ENCODE data around the gene EXD3. TPM values are rescaled to one million over a fixed set of nuclear protein-coding genes. Genes with fewer than 3 reads are reported as not detected.

Gene EXD3
- total RNA-seq, 3 donors from 2014 or later: 7.7 to 28.7 (median 20.6) TPM

- TF ChIP-seq POLR2A (IDR thresholded peaks at IDR 0.05) (no peak), CTCF (IDR thresholded peaks at IDR 0.05) (no peak), POLR2AphosphoS5 (IDR thresholded peaks at IDR 0.05) (no peak)
- no peak overlapping the region for H3K4me3 ChIP-seq
- DNase-seq (ENCODE audit: low spot score in 2 of 2): no peak
- H3K27me3 ChIP-seq: no peaks in the 10 kb centered on the region
- peaks cover 5% of the 10 kb centered on the region for H3K36me3 ChIP-seq
- H3K9me3 ChIP-seq: no peaks in the 10 kb centered on the region
- H3K4me1 ChIP-seq: peaks cover 0 to 3% of the 10 kb centered on the region in 2 donors
- peak overlapping the region; percentile 71 to 84 for H3K27ac ChIP-seq
- intact Hi-C loops (cut with DNase I; ENCODE audit: low total_unique reads): loop anchor here (1.0 kb wide), 1 partner anchor 33 kb away; no protein-coding TSS in a partner anchor
Observed at GRCh38 chr9:137268538-137269201, 154.3 kb downstream of the EXD3 start.

GRCh38 chr9:137267933-137268355 lies 155.0 kb downstream of the EXD3 start:
- peaks cover 0 to 3% of the 10 kb centered on the region in 2 donors for H3K4me1 ChIP-seq
- H3K4me3 ChIP-seq: no peak overlapping the region
- TF ChIP-seq POLR2AphosphoS5 (IDR thresholded peaks at IDR 0.05): no peak
- no peak for TF ChIP-seq POLR2A (IDR thresholded peaks at IDR 0.05)
- TF ChIP-seq CTCF (IDR thresholded peaks at IDR 0.05): no peak
- peak overlapping the region; percentile 15 to 71 for H3K27ac ChIP-seq
- H3K36me3 ChIP-seq: peaks cover 5% of the 10 kb centered on the region
- H3K9me3 ChIP-seq: no peaks in the 10 kb centered on the region
- no peaks in the 10 kb centered on the region for H3K27me3 ChIP-seq
- no peak for DNase-seq (ENCODE audit: low spot score in 2 of 2)
- intact Hi-C loops (cut with DNase I; ENCODE audit: low total_unique reads): no loop called here

- H3K27ac ChIP-seq: no peak overlapping the region
- DNase-seq (ENCODE audit: low spot score in 2 of 2): no peak
- no peaks in the 10 kb centered on the region for H3K36me3 ChIP-seq
- H3K27me3 ChIP-seq: no peaks in the 10 kb centered on the region
- no peak overlapping the region for H3K4me3 ChIP-seq
- peaks cover 0 to 3% of the 10 kb centered on the region in 2 donors for H3K4me1 ChIP-seq
- H3K9me3 ChIP-seq: no peaks in the 10 kb centered on the region
- intact Hi-C loops (cut with DNase I; ENCODE audit: low total_unique reads): no loop called here
- TF ChIP-seq CTCF (IDR thresholded peaks at IDR 0.05): no peak
- no peak for TF ChIP-seq POLR2AphosphoS5 (IDR thresholded peaks at IDR 0.05)
- no peak for TF ChIP-seq POLR2A (IDR thresholded peaks at IDR 0.05)
Observed at GRCh38 chr9:137266585-137267453, 156.1 kb downstream of the EXD3 start.

GRCh38 chr9:137266162-137266527 lies 156.8 kb downstream of the EXD3 start:
- H3K27ac ChIP-seq: no peak overlapping the region
- H3K36me3 ChIP-seq: no peaks in the 10 kb centered on the region

More at GRCh38 chr9:137266162-137266527, 156.8 kb downstream of the EXD3 start:
- no peaks in the 10 kb centered on the region for H3K9me3 ChIP-seq
- H3K4me3 ChIP-seq: no peak overlapping the region
- TF ChIP-seq CTCF (IDR thresholded peaks at IDR 0.05) (no peak), POLR2A (IDR thresholded peaks at IDR 0.05) (no peak), POLR2AphosphoS5 (IDR thresholded peaks at IDR 0.05) (no peak)
- no peaks in the 10 kb centered on the region for H3K27me3 ChIP-seq
- no peak for DNase-seq (ENCODE audit: low spot score in 2 of 2)
- intact Hi-C loops (cut with DNase I; ENCODE audit: low total_unique reads): no loop called here
- H3K4me1 ChIP-seq: peaks cover 0 to 3% of the 10 kb centered on the region in 2 donors

All from breast epithelium (tissue), 4 donors.